ENCODE data around the gene EED.

The EED gene

GRCh38 chr11:86244522-86245368 is at the start of gene EED:
EED (plus strand) TSS chr11:86244753; CDS start chr11:86245230, 477 bp downstream.
- Histone ChIP-seq H3K9ac (ENCODE audit: low read depth, low read length) (peak within 1 kb of the TSS; percentile 98), H3K36me3 (ENCODE audit: control insufficient read depth, insufficient read depth, low read length) (no peaks in the 10 kb centered on the region), H3K9me3 (ENCODE audit: control insufficient read depth, insufficient read depth, low read length) (no peaks in the 10 kb centered on the region), H3K4me3 (ENCODE audit: low read depth, low read length) (peak within 1 kb of the TSS; percentile 98), H3K4me1 (ENCODE audit: control insufficient read depth, insufficient read depth, low read length) (peaks cover 42% of the 10 kb centered on the region), H3K27me3 (ENCODE audit: control insufficient read depth, insufficient read depth, low read length) (peaks cover 3% of the 10 kb centered on the region; the same call in 1 of the 2 replicates), H3K27ac (ENCODE audit: low read depth, low read length) (peak within 1 kb of the TSS; percentile 98)

- no peaks in the 10 kb centered on the region for H3K36me3 ChIP-seq (ENCODE audit: control insufficient read depth, insufficient read depth, low read length)
- no peak overlapping the region for H3K4me3 ChIP-seq (ENCODE audit: low read depth, low read length)
- no peak overlapping the region for H3K27ac ChIP-seq (ENCODE audit: low read depth, low read length)
- peaks cover 6% of the 10 kb centered on the region for H3K4me1 ChIP-seq (ENCODE audit: control insufficient read depth, insufficient read depth, low read length)
- H3K9me3 ChIP-seq (ENCODE audit: control insufficient read depth, insufficient read depth, low read length) = no peaks in the 10 kb centered on the region
- no peaks in the 10 kb centered on the region for H3K27me3 ChIP-seq (ENCODE audit: control insufficient read depth, insufficient read depth, low read length)
- H3K9ac ChIP-seq (ENCODE audit: low read depth, low read length) = no peak overlapping the region
Measured at GRCh38 chr11:86194998-86195397, 49.6 kb upstream of the EED start.

GRCh38 chr11:86196085-86196696 is 48.4 kb upstream of the EED start:
- Histone ChIP-seq H3K9me3 (ENCODE audit: control insufficient read depth, insufficient read depth, low read length) (no peaks in the 10 kb centered on the region), H3K27me3 (ENCODE audit: control insufficient read depth, insufficient read depth, low read length) (no peaks in the 10 kb centered on the region), H3K9ac (ENCODE audit: low read depth, low read length) (no peak overlapping the region), H3K4me3 (ENCODE audit: low read depth, low read length) (no peak overlapping the region), H3K27ac (ENCODE audit: low read depth, low read length) (no peak overlapping the region), H3K36me3 (ENCODE audit: control insufficient read depth, insufficient read depth, low read length) (no peaks in the 10 kb centered on the region), H3K4me1 (ENCODE audit: control insufficient read depth, insufficient read depth, low read length) (peaks cover 6% of the 10 kb centered on the region)

- H3K27ac ChIP-seq (ENCODE audit: low read depth, low read length) = no peak overlapping the region
- no peak overlapping the region for H3K9ac ChIP-seq (ENCODE audit: low read depth, low read length)
- no peaks in the 10 kb centered on the region for H3K9me3 ChIP-seq (ENCODE audit: control insufficient read depth, insufficient read depth, low read length)
- H3K4me3 ChIP-seq (ENCODE audit: low read depth, low read length) = no peak overlapping the region
- H3K36me3 ChIP-seq (ENCODE audit: control insufficient read depth, insufficient read depth, low read length) = no peaks in the 10 kb centered on the region
- H3K27me3 ChIP-seq (ENCODE audit: control insufficient read depth, insufficient read depth, low read length) = peaks cover 5% of the 10 kb centered on the region
- H3K4me1 ChIP-seq (ENCODE audit: control insufficient read depth, insufficient read depth, low read length) = peaks cover 6% of the 10 kb centered on the region
Measured at GRCh38 chr11:86196913-86197312, 47.6 kb upstream of the EED start.

GRCh38 chr11:86197448-86197847 is 47.1 kb upstream of the EED start:
- peaks cover 10% of the 10 kb centered on the region for H3K27me3 ChIP-seq (ENCODE audit: control insufficient read depth, insufficient read depth, low read length)
- H3K36me3 ChIP-seq (ENCODE audit: control insufficient read depth, insufficient read depth, low read length) = no peaks in the 10 kb centered on the region
- no peak overlapping the region for H3K4me3 ChIP-seq (ENCODE audit: low read depth, low read length)
- H3K9me3 ChIP-seq (ENCODE audit: control insufficient read depth, insufficient read depth, low read length) = no peaks in the 10 kb centered on the region
- peaks cover 10% of the 10 kb centered on the region for H3K4me1 ChIP-seq (ENCODE audit: control insufficient read depth, insufficient read depth, low read length)
- H3K9ac ChIP-seq (ENCODE audit: low read depth, low read length) = no peak overlapping the region
- no peak overlapping the region for H3K27ac ChIP-seq (ENCODE audit: low read depth, low read length)

- no peaks in the 10 kb centered on the region for H3K36me3 ChIP-seq (ENCODE audit: control insufficient read depth, insufficient read depth, low read length)
- peaks cover 15% of the 10 kb centered on the region for H3K27me3 ChIP-seq (ENCODE audit: control insufficient read depth, insufficient read depth, low read length)
- no peak overlapping the region for H3K9ac ChIP-seq (ENCODE audit: low read depth, low read length)
- H3K4me3 ChIP-seq (ENCODE audit: low read depth, low read length) = no peak overlapping the region
- no peak overlapping the region for H3K27ac ChIP-seq (ENCODE audit: low read depth, low read length)
- H3K9me3 ChIP-seq (ENCODE audit: control insufficient read depth, insufficient read depth, low read length) = no peaks in the 10 kb centered on the region
- H3K4me1 ChIP-seq (ENCODE audit: control insufficient read depth, insufficient read depth, low read length) = peaks cover 8% of the 10 kb centered on the region
Measured at GRCh38 chr11:86198139-86198538, 46.4 kb upstream of the EED start.

- Histone ChIP-seq H3K4me1 (ENCODE audit: control insufficient read depth, insufficient read depth, low read length) (0 out of 2 replicates have a peak, but pooled peaks cover 3% of the 10 kb centered on the region), H3K9me3 (ENCODE audit: control insufficient read depth, insufficient read depth, low read length) (no peaks in the 10 kb centered on the region), H3K27ac (ENCODE audit: low read depth, low read length) (no peak overlapping the region), H3K9ac (ENCODE audit: low read depth, low read length) (no peak overlapping the region), H3K27me3 (ENCODE audit: control insufficient read depth, insufficient read depth, low read length) (peaks cover 17% of the 10 kb centered on the region), H3K36me3 (ENCODE audit: control insufficient read depth, insufficient read depth, low read length) (no peaks in the 10 kb centered on the region), H3K4me3 (ENCODE audit: low read depth, low read length) (no peak overlapping the region)
Measured at GRCh38 chr11:86199354-86199753, 45.2 kb upstream of the EED start.

- Histone ChIP-seq H3K9me3 (ENCODE audit: control insufficient read depth, insufficient read depth, low read length) (no peaks in the 10 kb centered on the region), H3K27ac (ENCODE audit: low read depth, low read length) (no peak overlapping the region), H3K27me3 (ENCODE audit: control insufficient read depth, insufficient read depth, low read length) (peaks cover 17% of the 10 kb centered on the region), H3K4me3 (ENCODE audit: low read depth, low read length) (no peak overlapping the region), H3K36me3 (ENCODE audit: control insufficient read depth, insufficient read depth, low read length) (no peaks in the 10 kb centered on the region), H3K9ac (ENCODE audit: low read depth, low read length) (no peak overlapping the region), H3K4me1 (ENCODE audit: control insufficient read depth, insufficient read depth, low read length) (0 out of 2 replicates have a peak, but pooled peaks cover 3% of the 10 kb centered on the region)
Measured at GRCh38 chr11:86201371-86201884, 43.1 kb upstream of the EED start.

GRCh38 chr11:86202013-86202336 is 42.6 kb upstream of the EED start:
- Histone ChIP-seq H3K27ac (ENCODE audit: low read depth, low read length) (no peak overlapping the region), H3K27me3 (ENCODE audit: control insufficient read depth, insufficient read depth, low read length) (peaks cover 17% of the 10 kb centered on the region), H3K9ac (ENCODE audit: low read depth, low read length) (no peak overlapping the region), H3K9me3 (ENCODE audit: control insufficient read depth, insufficient read depth, low read length) (no peaks in the 10 kb centered on the region), H3K4me3 (ENCODE audit: low read depth, low read length) (peak overlapping the region; percentile 45), H3K4me1 (ENCODE audit: control insufficient read depth, insufficient read depth, low read length) (0 out of 2 replicates have a peak, but pooled peaks cover 3% of the 10 kb centered on the region), H3K36me3 (ENCODE audit: control insufficient read depth, insufficient read depth, low read length) (no peaks in the 10 kb centered on the region)

- Histone ChIP-seq H3K4me3 (ENCODE audit: low read depth, low read length) (no peak overlapping the region), H3K27me3 (ENCODE audit: control insufficient read depth, insufficient read depth, low read length) (peaks cover 17% of the 10 kb centered on the region), H3K36me3 (ENCODE audit: control insufficient read depth, insufficient read depth, low read length) (no peaks in the 10 kb centered on the region), H3K27ac (ENCODE audit: low read depth, low read length) (no peak overlapping the region), H3K9me3 (ENCODE audit: control insufficient read depth, insufficient read depth, low read length) (no peaks in the 10 kb centered on the region), H3K4me1 (ENCODE audit: control insufficient read depth, insufficient read depth, low read length) (0 out of 2 replicates have a peak, but pooled peaks cover 3% of the 10 kb centered on the region), H3K9ac (ENCODE audit: low read depth, low read length) (no peak overlapping the region)
Measured at GRCh38 chr11:86204356-86204755, 40.2 kb upstream of the EED start.

All from HUES48 (cell line).